HEK293T (cell line): Measurements from ENCODE around the gene LZTS3.

Experiments used
- CTCF ChIA-PET: fragments of 350-600 bp; formaldehyde crosslinking; extraction: SDS; loops from one replicate; lab custom pipeline; 2021; ENCODE audit warnings: antibody characterized with exemption, inconsistent platforms; lab: Yijun Ruan, JAX
- POLR2A ChIA-PET: fragments of 350-600 bp; formaldehyde crosslinking; extraction: SDS; loops from one replicate; lab custom pipeline; 2020; ENCODE audit warnings: antibody characterized with exemption, inconsistent platforms; lab: Yijun Ruan, JAX
- DNase-seq: peaks from one replicate; pipeline ENCODE4 v3.0.0; 2012; ENCODE audit warnings: mixed read lengths; ENCODE audit errors: extremely low spot score
- ARNT ChIP-seq: fragments of 450-650 bp; IDR thresholded peaks from 2 replicates; pipeline ENCODE4 v1.6.1; 2017; ENCODE audit warnings: mild to moderate bottlenecking
- BHLHE40 ChIP-seq: fragments of 450-650 bp; IDR thresholded peaks from 2 replicates; pipeline ENCODE4 v1.6.1; 2016; ENCODE audit warnings: mild to moderate bottlenecking, moderate library complexity, borderline replicate concordance
- CTBP1 ChIP-seq: fragments of 450-650 bp; IDR thresholded peaks from 2 replicates; pipeline ENCODE4 v1.6.1; 2016; ENCODE audit warnings: borderline replicate concordance
- ELF4 ChIP-seq: fragments of 450-650 bp; IDR thresholded peaks from 2 replicates; pipeline ENCODE4 v1.6.1; 2017; ENCODE audit warnings: antibody characterized with exemption
- FOXA1 ChIP-seq: fragments of 450-650 bp; IDR thresholded peaks from 2 replicates; pipeline ENCODE4 v1.6.1; 2016; ENCODE audit warnings: mild to moderate bottlenecking
- FOXK2 ChIP-seq: fragments of 450-650 bp; IDR thresholded peaks from 2 replicates; pipeline ENCODE4 v1.6.1; 2016; ENCODE audit warnings: mild to moderate bottlenecking
- FOXM1 ChIP-seq: fragments of 450-650 bp; IDR thresholded peaks from 2 replicates; pipeline ENCODE4 v1.6.1; 2017; ENCODE audit warnings: mild to moderate bottlenecking, borderline replicate concordance
- HDGF ChIP-seq: fragments of 450-650 bp; IDR thresholded peaks from 2 replicates; pipeline ENCODE4 v1.6.1; 2017; ENCODE audit warnings: antibody characterized with exemption, borderline replicate concordance
- L3MBTL2 ChIP-seq: fragments of 450-650 bp; conservative IDR thresholded peaks from 2 replicates; pipeline ENCODE4 v1.6.1; 2016; ENCODE audit warnings: mild to moderate bottlenecking
- LEF1 ChIP-seq: fragments of 450-650 bp; IDR thresholded peaks from 2 replicates; pipeline ENCODE4 v1.6.1; 2017; ENCODE audit warnings: mild to moderate bottlenecking, borderline replicate concordance
- NFRKB ChIP-seq: fragments of 450-650 bp; IDR thresholded peaks from 2 replicates; pipeline ENCODE4 v1.6.1; 2016; ENCODE audit warnings: mild to moderate bottlenecking, moderate library complexity
- SP1 ChIP-seq: fragments of 450-650 bp; IDR thresholded peaks from 2 replicates; pipeline ENCODE4 v1.6.1; 2017
- SUZ12 ChIP-seq: fragments of 450-650 bp; IDR thresholded peaks from 2 replicates; pipeline ENCODE4 v1.6.1; 2016; ENCODE audit warnings: mild to moderate bottlenecking
- TARDBP ChIP-seq: fragments of 450-650 bp; IDR thresholded peaks from 2 replicates; pipeline ENCODE4 v1.6.1; 2016
- ZNF384 ChIP-seq: fragments of 450-650 bp; IDR thresholded peaks from 2 replicates; pipeline ENCODE4 v1.6.1; 2016
- TF ChIP-seq, protein P1 (sequence below): fragments of 450-650 bp; IDR thresholded peaks from 2 replicates; pipeline ENCODE4 v1.6.1; 2016

LZTS3 gene

DNA sequence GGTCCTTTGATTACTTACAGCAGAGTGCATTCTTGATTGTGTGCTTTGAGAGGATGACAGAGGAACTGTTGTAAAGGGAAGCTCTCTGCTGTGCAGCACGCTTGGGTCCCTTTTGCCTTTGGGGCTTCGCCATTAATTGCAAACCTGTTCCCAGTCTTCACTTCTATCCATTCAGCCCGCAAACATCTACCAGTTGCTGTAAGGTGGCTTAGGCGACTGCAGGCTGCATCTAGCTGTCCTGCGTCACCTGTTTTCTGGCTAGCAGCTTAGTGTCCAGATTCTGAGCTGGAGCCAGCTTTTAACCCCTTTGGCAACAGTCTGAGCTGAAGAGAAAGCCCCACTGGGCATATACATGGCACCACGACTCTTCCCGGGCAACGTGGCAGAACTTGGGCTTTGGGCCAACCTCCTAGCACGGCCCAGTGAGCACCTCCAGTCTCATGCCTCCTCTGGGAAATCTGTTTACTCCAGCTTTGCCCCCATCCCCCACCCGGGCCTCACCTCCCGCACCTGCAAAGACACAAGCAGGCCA, 11.2 kb downstream of the LZTS3 start:
- ChIA-PET CTCF (no interaction called here), POLR2A (interaction anchor here (0.7 to 1.6 kb wide), 3 partner anchors 10 to 46 kb away, joined by 3 to 13 read pairs (median 4); partner anchors contain the start of gene LZTS3)
- DNase-seq = no peak
- TF ChIP-seq NFRKB (no peak), ARNT (no peak), HDGF (no peak), LEF1 (no peak), SUZ12 (no peak), FOXM1 (no peak), ELF4 (no peak), BHLHE40 (no peak), FOXK2 (no peak), CTBP1 (no peak), L3MBTL2 (no peak), SP1 (no peak), ZNF384 (no peak), TARDBP (no peak), FOXA1 (no peak)
- TF ChIP-seq, protein P1, sequence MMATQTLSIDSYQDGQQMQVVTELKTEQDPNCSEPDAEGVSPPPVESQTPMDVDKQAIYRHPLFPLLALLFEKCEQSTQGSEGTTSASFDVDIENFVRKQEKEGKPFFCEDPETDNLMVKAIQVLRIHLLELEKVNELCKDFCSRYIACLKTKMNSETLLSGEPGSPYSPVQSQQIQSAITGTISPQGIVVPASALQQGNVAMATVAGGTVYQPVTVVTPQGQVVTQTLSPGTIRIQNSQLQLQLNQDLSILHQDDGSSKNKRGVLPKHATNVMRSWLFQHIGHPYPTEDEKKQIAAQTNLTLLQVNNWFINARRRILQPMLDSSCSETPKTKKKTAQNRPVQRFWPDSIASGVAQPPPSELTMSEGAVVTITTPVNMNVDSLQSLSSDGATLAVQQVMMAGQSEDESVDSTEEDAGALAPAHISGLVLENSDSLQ = no peak

DNA sequence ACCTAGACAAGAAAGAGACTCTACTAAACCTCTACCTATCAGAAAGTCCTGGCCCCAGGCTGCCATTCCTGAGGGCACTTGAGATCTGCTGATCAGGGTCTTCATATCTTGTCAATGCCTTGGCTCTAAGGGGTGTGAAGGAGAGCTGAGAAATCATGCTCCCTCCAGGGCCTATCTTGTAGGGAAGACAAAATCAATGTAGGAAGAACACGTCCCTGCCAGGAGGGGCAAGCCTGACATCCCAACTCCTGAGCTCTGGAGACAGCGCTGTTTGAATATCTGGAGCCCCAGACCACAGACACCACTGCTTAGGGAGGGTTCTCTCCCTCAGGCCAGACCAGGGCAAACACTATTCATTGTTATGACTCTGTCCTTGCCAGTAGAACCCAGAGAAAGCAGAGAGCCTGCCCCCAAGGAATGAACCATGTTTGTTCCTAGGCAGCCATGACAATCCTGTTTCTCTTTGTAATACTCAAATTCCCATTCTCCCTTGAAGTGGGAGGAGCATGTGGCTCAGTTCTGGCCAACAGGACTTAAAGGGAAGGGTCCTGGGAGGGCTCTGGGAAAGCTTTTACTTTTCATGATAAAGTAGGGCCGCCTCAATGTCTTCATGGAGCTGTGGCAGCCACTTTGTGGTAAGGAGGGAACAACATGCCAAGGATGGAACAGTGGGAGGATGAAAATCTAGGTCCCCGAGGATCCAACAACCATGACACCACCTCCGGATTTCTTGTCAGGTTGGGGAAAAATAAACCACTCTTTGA, 11.9 kb downstream of the LZTS3 start:
- CTCF ChIA-PET = no interaction called here
- no peak for DNase-seq
- POLR2A ChIA-PET = interaction anchor here (0.8 to 1.6 kb wide), 2 partner anchors 10 to 78 kb away, joined by 3 to 13 read pairs; partner anchors contain the start of gene SLC4A11
- no peak for TF ChIP-seq FOXA1
- TF ChIP-seq BHLHE40 = no peak
- TF ChIP-seq TARDBP = no peak
- no peak for TF ChIP-seq CTBP1
- no peak for TF ChIP-seq SUZ12
- TF ChIP-seq L3MBTL2 = no peak
- no peak for TF ChIP-seq ELF4
- no peak for TF ChIP-seq SP1
- TF ChIP-seq FOXM1 = no peak
- TF ChIP-seq, protein P1 = no peak
- no peak for TF ChIP-seq ZNF384

DNA sequence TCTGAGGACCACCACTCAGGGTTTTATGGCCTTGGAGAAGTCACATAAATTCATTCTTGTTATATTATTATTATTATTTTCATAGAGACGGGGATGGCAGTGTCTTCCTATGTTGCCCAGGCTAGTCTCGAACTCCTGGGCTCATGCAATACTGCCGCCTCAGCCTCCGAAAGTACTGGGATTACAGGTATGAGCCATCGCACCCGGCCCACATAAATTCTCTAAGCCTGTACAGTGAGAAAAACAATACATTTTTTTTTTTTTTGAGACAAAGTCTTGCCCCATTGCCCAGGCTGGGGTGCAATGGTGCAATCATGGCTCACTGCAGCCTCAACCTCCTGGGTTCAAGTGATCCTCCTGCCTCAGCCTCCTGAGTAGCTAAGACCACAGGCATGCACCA, 12.9 kb downstream of the LZTS3 start:
- DNase-seq = no peak
- TF ChIP-seq CTBP1 (no peak), TARDBP (no peak), ZNF384 (peak; percentile 66)
- CTCF ChIA-PET = interaction anchor here (0.5 to 0.6 kb wide), 2 partner anchors 12 to 154 kb away, joined by 3 to 5 read pairs; no protein-coding TSS in a partner anchor
- POLR2A ChIA-PET = interaction anchor here (0.6 to 1.8 kb wide), 7 partner anchors 9 to 115 kb away, joined by 3 to 13 read pairs (median 5); partner anchors contain the start of genes LZTS3 and SLC4A11

DNA sequence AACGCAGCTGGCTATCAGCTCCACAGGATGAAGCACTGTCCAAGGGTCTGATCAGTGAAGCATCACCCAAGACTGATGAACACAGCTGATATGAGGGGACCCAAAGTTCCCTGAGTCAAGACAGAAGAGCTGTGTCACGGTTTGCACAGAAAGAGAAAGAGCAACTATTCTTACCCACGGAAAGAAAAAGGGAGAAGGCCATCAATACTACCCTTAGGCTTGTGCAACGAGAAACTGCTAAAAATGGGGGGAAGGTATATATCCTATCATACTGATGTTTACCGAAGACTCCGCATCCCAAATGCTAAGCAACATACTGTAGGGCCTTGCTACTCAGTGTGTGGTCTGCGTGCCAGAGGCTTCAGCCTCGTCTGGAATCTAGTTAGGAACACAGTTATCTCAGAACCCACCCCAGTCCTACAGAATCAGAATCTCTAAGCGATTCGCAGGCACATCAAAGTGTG, 14.3 kb downstream of the LZTS3 start:
- DNase-seq = no peak
- ChIA-PET CTCF (no interaction called here), POLR2A (interaction anchor here (1.1 to 1.8 kb wide), 6 partner anchors 8 to 59 kb away, joined by 3 to 13 read pairs (median 4); partner anchors contain the start of gene LZTS3)
- TF ChIP-seq FOXA1 (no peak), ZNF384 (no peak), L3MBTL2 (no peak), FOXM1 (no peak), HDGF (no peak), ELF4 (no peak), FOXK2 (no peak), CTBP1 (no peak), TARDBP (no peak), NFRKB (no peak)
- TF ChIP-seq, protein P1 = no peak

DNA sequence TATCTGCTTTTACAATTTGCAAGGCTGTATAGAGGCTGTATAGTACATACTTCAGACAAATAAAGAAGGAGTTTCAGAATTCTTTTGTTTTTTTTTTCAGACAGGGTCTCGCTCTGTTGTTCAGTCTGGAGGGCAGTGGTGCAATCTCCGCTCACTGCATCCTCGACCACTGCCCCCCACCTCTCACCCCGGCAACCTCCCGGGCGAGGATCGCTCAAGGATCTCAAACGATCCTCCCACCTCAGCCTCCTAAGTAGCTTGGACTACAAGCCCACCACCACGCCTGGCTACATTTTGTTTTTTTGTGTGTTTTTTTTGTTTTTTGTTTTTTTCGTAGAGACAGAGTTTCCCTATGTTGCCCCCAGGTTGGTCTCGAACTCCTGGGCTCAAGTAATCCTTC, 15.5 kb downstream of the LZTS3 start:
- TF ChIP-seq NFRKB (no peak), FOXK2 (no peak), LEF1 (no peak), ZNF384 (no peak), TARDBP (no peak), SP1 (no peak), FOXM1 (no peak)
- TF ChIP-seq, protein P1 = no peak
- POLR2A ChIA-PET = no interaction called here
- CTCF ChIA-PET = no interaction called here
- DNase-seq = no peak
